HG02970 (cell line): ENCODE data around the gene TRIM61.
"Not testable (repeated sequence)": the region's sequence is repeated elsewhere in the genome, so short reads cannot be mapped to it uniquely, and the experiment has no call there.

ENCODE experiments used
- ATAC-seq: cut with Tn5 transposase; IDR thresholded peaks from one replicate; pipeline ENCODE4 v1.9.1; 2021; ENCODE audit warnings: mild to moderate bottlenecking, moderate library complexity, moderate number of reproducible peaks; ENCODE audit not compliant: unreplicated experiment, low FRiP score

TRIM61 gene

GRCh38 chr4:164959421-164959820, 18.0 kb downstream of the TRIM61 start:
- not testable (repeated sequence) for ATAC-seq

- ATAC-seq = peak; percentile 100
These were observed 20.5 kb downstream of the TRIM61 start for GRCh38 chr4:164956766-164957643.

- no peak for ATAC-seq
These were observed 22.2 kb downstream of the TRIM61 start for GRCh38 chr4:164955107-164955805.

GRCh38 chr4:164952551-164952950, 24.9 kb downstream of the TRIM61 start:
- no peak for ATAC-seq

- ATAC-seq = no peak
These were observed 27.9 kb downstream of the TRIM61 start for GRCh38 chr4:164949448-164950143.

GRCh38 chr4:164948975-164949374, 28.5 kb downstream of the TRIM61 start:
- no peak for ATAC-seq

GRCh38 chr4:164948006-164948405, 29.5 kb downstream of the TRIM61 start:
- ATAC-seq = not testable (repeated sequence)

GRCh38 chr4:164946810-164947209, 30.6 kb downstream of the TRIM61 start:
- no peak for ATAC-seq

- no peak for ATAC-seq
These were observed 32.3 kb downstream of the TRIM61 start for GRCh38 chr4:164945146-164945545.

GRCh38 chr4:164943192-164943591, 34.3 kb downstream of the TRIM61 start:
- ATAC-seq = no peak

GRCh38 chr4:164937576-164938270, 39.7 kb downstream of the TRIM61 start:
- no peak for ATAC-seq

GRCh38 chr4:164935865-164936606, 41.4 kb downstream of the TRIM61 start:
- ATAC-seq = peak; percentile 64

GRCh38 chr4:164935363-164935762, 42.1 kb downstream of the TRIM61 start:
- peak; percentile 52 for ATAC-seq

GRCh38 chr4:164933244-164933643, 44.2 kb downstream of the TRIM61 start:
- no peak for ATAC-seq

- ATAC-seq = no peak
These were observed 45.7 kb downstream of the TRIM61 start for GRCh38 chr4:164931551-164932324.

- ATAC-seq = no peak
These were observed 46.8 kb downstream of the TRIM61 start for GRCh38 chr4:164930647-164931046.

GRCh38 chr4:164927101-164927500, 50.4 kb downstream of the TRIM61 start:
- not testable (repeated sequence) for ATAC-seq

GRCh38 chr4:164926301-164926700, 51.2 kb downstream of the TRIM61 start:
- no peak for ATAC-seq

GRCh38 chr4:164924670-164925238, 52.7 kb downstream of the TRIM61 start:
- ATAC-seq = no peak
